Measurements from ENCODE around the gene AATK.
A peak's percentile ranks its signal among the peaks of the same experiment; 100 is the strongest.

AATK gene

GRCh38 chr17:81196505-81197408, 30.7 kb upstream of the AATK start:
- Histone ChIP-seq H3K9me3 (no peaks in the 10 kb centered on the region), H3K4me1 (peaks cover 42% of the 10 kb centered on the region), H4K20me1 (no peaks in the 10 kb centered on the region), H3K36me3 (peaks cover 83% of the 10 kb centered on the region), H3K4me2 (peak overlapping the region; percentile 52), H3K27me3 (no peaks in the 10 kb centered on the region), H3K9ac (no peak overlapping the region), H3K4me3 (no peak overlapping the region), H3K27ac (peak overlapping the region; percentile 49)
- no peak for TF ChIP-seq Cebpa-rat (IDR thresholded peaks at IDR 0.05)

GRCh38 chr17:81195941-81196495, 30.0 kb upstream of the AATK start:
- H3K9ac ChIP-seq: no peak overlapping the region
- no peaks in the 10 kb centered on the region for H3K9me3 ChIP-seq
- H3K4me1 ChIP-seq: peaks cover 34% of the 10 kb centered on the region
- no peak overlapping the region for H3K4me2 ChIP-seq
- H3K27me3 ChIP-seq: no peaks in the 10 kb centered on the region
- TF ChIP-seq Cebpa-rat (IDR thresholded peaks at IDR 0.05): no peak
- H3K27ac ChIP-seq: no peak overlapping the region
- H4K20me1 ChIP-seq: no peaks in the 10 kb centered on the region
- H3K4me3 ChIP-seq: no peak overlapping the region
- H3K36me3 ChIP-seq: peaks cover 91% of the 10 kb centered on the region

DNA sequence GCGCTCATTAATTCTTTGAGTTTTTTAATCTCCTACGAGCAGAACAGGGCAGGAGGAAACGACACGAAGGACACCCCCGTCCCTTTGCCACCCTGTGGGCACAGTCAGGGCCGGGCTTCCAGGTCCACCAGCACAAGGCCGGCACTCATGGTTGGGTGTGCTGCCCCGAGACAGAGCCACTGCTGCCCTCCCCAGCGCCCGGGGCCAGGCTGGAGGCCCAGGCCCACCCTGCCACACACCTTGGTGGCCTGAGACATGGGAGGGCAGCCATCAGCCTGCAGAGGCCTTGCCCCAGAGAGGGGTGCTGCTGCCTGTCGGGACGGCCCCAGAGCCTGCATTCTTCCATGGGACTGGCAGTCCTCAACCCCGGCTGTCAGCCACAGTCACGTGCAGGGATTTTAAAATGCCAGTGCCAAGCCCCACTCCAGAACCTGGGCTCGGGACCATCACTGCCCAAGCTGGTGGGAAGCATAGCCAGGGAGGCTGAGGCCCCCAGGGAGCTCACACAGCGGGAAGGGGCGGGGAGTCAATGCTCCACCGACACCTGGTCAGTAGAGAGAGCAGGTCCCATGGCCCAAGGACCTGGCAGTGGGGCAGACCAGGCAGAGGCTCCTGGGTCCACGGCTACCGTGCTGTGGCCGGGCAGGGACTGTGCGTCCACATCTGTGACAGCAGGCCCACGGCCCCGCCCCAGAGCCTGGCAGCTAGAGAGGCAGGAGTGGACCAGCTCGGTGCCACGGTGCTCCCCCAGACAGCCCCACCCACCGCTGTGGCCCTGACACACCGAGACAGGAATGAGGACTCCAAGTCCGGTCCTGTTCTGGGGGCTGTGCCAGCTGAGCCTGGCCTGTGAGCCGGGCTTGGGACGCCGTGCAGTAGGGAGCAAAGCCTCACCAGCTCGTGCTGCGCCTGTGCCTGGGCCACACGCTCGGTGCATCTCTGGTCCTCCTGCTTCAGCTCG, 29.2 kb upstream of the AATK start:
- no peaks in the 10 kb centered on the region for H3K27me3 ChIP-seq
- peaks cover 97% of the 10 kb centered on the region for H3K36me3 ChIP-seq
- H3K4me1 ChIP-seq: peaks cover 26% of the 10 kb centered on the region
- H4K20me1 ChIP-seq: no peaks in the 10 kb centered on the region
- H3K4me3 ChIP-seq: no peak overlapping the region
- no peaks in the 10 kb centered on the region for H3K9me3 ChIP-seq
- no peak overlapping the region for H3K9ac ChIP-seq
- no peak for TF ChIP-seq Cebpa-rat (IDR thresholded peaks at IDR 0.05)
- no peak overlapping the region for H3K4me2 ChIP-seq
- no peak overlapping the region for H3K27ac ChIP-seq

GRCh38 chr17:81194225-81194760, 28.3 kb upstream of the AATK start:
- H3K36me3 ChIP-seq: peaks cover 97% of the 10 kb centered on the region
- peaks cover 21% of the 10 kb centered on the region for H3K4me1 ChIP-seq
- H4K20me1 ChIP-seq: no peaks in the 10 kb centered on the region
- H3K27me3 ChIP-seq: no peaks in the 10 kb centered on the region
- no peak overlapping the region for H3K27ac ChIP-seq
- H3K9me3 ChIP-seq: no peaks in the 10 kb centered on the region
- no peak overlapping the region for H3K9ac ChIP-seq
- no peak overlapping the region for H3K4me2 ChIP-seq
- no peak overlapping the region for H3K4me3 ChIP-seq
- TF ChIP-seq Cebpa-rat (IDR thresholded peaks at IDR 0.05): no peak

GRCh38 chr17:81193470-81194224, 27.6 kb upstream of the AATK start:
- no peaks in the 10 kb centered on the region for H3K9me3 ChIP-seq
- no peaks in the 10 kb centered on the region for H4K20me1 ChIP-seq
- H3K9ac ChIP-seq: no peak overlapping the region
- no peak overlapping the region for H3K4me2 ChIP-seq
- peaks cover 20% of the 10 kb centered on the region for H3K4me1 ChIP-seq
- no peak for TF ChIP-seq Cebpa-rat (IDR thresholded peaks at IDR 0.05)
- no peak overlapping the region for H3K4me3 ChIP-seq
- no peak overlapping the region for H3K27ac ChIP-seq
- H3K36me3 ChIP-seq: peaks cover 97% of the 10 kb centered on the region
- no peaks in the 10 kb centered on the region for H3K27me3 ChIP-seq

- no peak overlapping the region for H3K9ac ChIP-seq
- no peaks in the 10 kb centered on the region for H4K20me1 ChIP-seq
- no peak overlapping the region for H3K4me2 ChIP-seq
- H3K4me3 ChIP-seq: no peak overlapping the region
- H3K27ac ChIP-seq: no peak overlapping the region
- H3K4me1 ChIP-seq: peaks cover 13% of the 10 kb centered on the region
- H3K9me3 ChIP-seq: no peaks in the 10 kb centered on the region
- peaks cover 97% of the 10 kb centered on the region for H3K36me3 ChIP-seq
- no peaks in the 10 kb centered on the region for H3K27me3 ChIP-seq
- no peak for TF ChIP-seq Cebpa-rat (IDR thresholded peaks at IDR 0.05)
Measured at GRCh38 chr17:81193051-81193410, 27.0 kb upstream of the AATK start.

DNA sequence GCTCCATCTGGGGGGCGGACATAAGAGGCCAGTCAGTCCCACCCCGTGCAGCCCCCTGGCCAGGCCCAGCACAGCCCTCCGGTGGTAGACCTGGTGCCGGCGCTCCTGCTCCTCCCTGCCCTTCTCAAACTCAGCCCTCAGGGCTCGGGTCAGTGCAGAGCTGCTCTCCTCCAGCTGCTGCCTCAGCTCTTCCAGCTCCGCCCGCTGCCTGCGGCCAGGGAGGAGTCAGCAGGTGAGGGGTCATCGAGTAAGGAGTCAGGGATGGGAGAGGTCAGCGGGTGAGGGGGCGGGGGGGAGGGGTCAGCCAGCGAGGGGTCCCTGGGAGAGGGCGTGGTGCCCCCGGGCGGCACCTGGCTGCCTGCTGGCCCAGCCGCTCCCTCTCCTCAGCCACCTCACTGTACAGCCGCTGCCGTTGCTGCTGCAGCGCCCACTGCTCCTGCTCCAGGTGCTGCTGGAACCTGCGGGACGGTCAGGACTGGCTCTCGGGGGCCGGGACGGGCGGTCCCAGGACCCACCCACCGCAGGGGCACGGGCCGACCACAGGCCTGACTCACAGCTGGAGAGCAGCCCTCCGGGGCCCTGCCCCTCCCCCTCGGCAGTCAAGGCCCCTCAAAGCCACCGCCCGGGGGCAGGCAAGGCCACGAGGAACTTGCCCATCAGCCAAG, 26.5 kb upstream of the AATK start:
- TF ChIP-seq Cebpa-rat (IDR thresholded peaks at IDR 0.05): no peak
- Histone ChIP-seq H3K4me1 (peaks cover 12% of the 10 kb centered on the region), H4K20me1 (no peaks in the 10 kb centered on the region; the same call in 1 of the 2 replicates), H3K36me3 (peaks cover 96% of the 10 kb centered on the region), H3K4me3 (no peak overlapping the region), H3K9me3 (no peaks in the 10 kb centered on the region), H3K4me2 (no peak overlapping the region), H3K27me3 (no peaks in the 10 kb centered on the region), H3K9ac (no peak overlapping the region), H3K27ac (no peak overlapping the region)

DNA sequence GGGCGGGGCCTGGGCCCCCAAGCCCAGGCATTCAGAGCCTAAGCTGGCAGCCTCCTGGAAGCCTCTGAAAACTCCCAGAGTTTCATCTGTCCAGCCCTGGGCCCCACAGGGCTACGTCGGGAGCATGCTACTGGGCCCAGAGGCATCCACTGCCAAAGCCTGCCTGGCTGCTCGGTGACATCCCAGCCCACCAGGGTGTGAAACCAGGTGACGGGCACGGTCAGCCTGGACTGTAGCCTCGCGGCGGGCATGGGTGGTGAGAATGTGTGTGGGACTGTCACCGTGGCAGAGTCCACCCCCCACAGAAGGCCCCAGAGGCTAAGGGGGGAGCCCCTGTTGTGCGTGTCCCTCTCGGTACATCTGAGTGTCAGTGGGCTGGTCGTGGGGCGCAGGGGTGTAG, 25.6 kb upstream of the AATK start:
- TF ChIP-seq Cebpa-rat (IDR thresholded peaks at IDR 0.05): no peak
- H3K27me3 ChIP-seq: no peaks in the 10 kb centered on the region
- no peak overlapping the region for H3K9ac ChIP-seq
- no peak overlapping the region for H3K4me3 ChIP-seq
- H3K36me3 ChIP-seq: peaks cover 91% of the 10 kb centered on the region
- no peak overlapping the region for H3K27ac ChIP-seq
- H3K4me2 ChIP-seq: no peak overlapping the region
- H3K4me1 ChIP-seq: peaks cover 8% of the 10 kb centered on the region; the same call in 1 of the 2 replicates
- H4K20me1 ChIP-seq: no peaks in the 10 kb centered on the region; the same call in 1 of the 2 replicates
- H3K9me3 ChIP-seq: no peaks in the 10 kb centered on the region
